ENCODE results near the gene DDO.

DDO gene

DNA sequence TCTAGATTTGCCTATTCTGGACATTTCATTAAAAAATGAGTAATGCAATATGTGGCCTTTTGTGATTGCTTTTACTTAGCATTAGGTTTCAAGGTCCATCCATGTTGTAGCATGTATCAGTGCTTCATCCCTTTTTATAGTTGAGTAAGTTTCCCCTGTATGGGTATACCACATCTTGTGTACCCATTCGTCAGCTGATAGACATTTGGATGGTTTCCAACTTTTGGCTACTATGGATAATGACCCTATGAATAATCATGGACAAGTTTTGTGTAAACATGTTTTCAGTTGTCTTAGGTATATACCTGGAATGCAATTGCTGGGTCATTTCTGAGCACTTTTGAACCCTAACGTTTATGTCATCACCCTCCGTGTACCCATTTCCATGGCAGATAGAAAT is 72.6 kb downstream of the DDO start:
- no peak for DNase-seq (ENCODE audit: extremely low spot score)
- TF ChIP-seq BHLHE40 (IDR thresholded peaks at IDR 0.05; ENCODE audit: borderline replicate concordance) (no peak), ARNT (IDR thresholded peaks at IDR 0.05) (no peak)
- POLR2A ChIA-PET, result no interaction called here
- CTCF ChIA-PET, result interaction anchor here (1.4 to 1.9 kb wide), 2 partner anchors 11 to 14 kb away, joined by 4 to 7 read pairs; no protein-coding TSS in a partner anchor
